GM19395 (cell line): Measurements from ENCODE around the gene NDUFB4.
"Not testable (repeated sequence)": the region's sequence is repeated elsewhere in the genome, so short reads cannot be mapped to it uniquely, and the experiment has no call there.

ENCODE experiments used
- ATAC-seq: cut with Tn5 transposase; IDR thresholded peaks from one replicate; pipeline ENCODE4 v1.9.1; 2021; ENCODE audit warnings: mild to moderate bottlenecking, moderate library complexity; ENCODE audit not compliant: unreplicated experiment

Gene NDUFB4

GRCh38 chr3:120636795-120637401 is 40.8 kb downstream of the NDUFB4 start:
- no peak for ATAC-seq

- no peak for ATAC-seq
Observed at GRCh38 chr3:120637851-120638559, 41.9 kb downstream of the NDUFB4 start.

GRCh38 chr3:120638820-120639219 is 42.7 kb downstream of the NDUFB4 start:
- ATAC-seq: not testable (repeated sequence)

GRCh38 chr3:120640231-120640630 is 44.1 kb downstream of the NDUFB4 start:
- no peak for ATAC-seq

- no peak for ATAC-seq
Observed at GRCh38 chr3:120641696-120642246, 45.6 kb downstream of the NDUFB4 start.

- no peak for ATAC-seq
Observed at GRCh38 chr3:120642368-120642948, 46.3 kb downstream of the NDUFB4 start.

GRCh38 chr3:120645083-120645845 is 49.1 kb downstream of the NDUFB4 start:
- ATAC-seq: no peak

GRCh38 chr3:120646771-120647432 is 50.8 kb downstream of the NDUFB4 start:
- ATAC-seq: no peak

- no peak for ATAC-seq
Observed at GRCh38 chr3:120648290-120648689, 52.2 kb downstream of the NDUFB4 start.

- ATAC-seq: no peak
Observed at GRCh38 chr3:120649830-120650233, 53.7 kb downstream of the NDUFB4 start.

GRCh38 chr3:120650311-120650710 is 54.2 kb downstream of the NDUFB4 start:
- ATAC-seq: no peak
